GM21367 (cell line): ENCODE results near the gene KCNJ2.

Source experiments
- ATAC-seq: cut with Tn5 transposase; IDR thresholded peaks from one replicate; pipeline ENCODE4 v1.9.1; 2021; ENCODE audit not compliant: unreplicated experiment

Gene KCNJ2

GRCh38 chr17:70202840-70203239 is 33.5 kb downstream of the KCNJ2 start:
- ATAC-seq = no peak

GRCh38 chr17:70204431-70204830 is 35.1 kb downstream of the KCNJ2 start:
- ATAC-seq = no peak

GRCh38 chr17:70205401-70205800 is 36.1 kb downstream of the KCNJ2 start:
- no peak for ATAC-seq

GRCh38 chr17:70206361-70207010 is 37.2 kb downstream of the KCNJ2 start:
- ATAC-seq = no peak

- no peak for ATAC-seq
Measured at GRCh38 chr17:70207184-70207583, 37.9 kb downstream of the KCNJ2 start.

- no peak for ATAC-seq
Measured at GRCh38 chr17:70208080-70208794, 38.9 kb downstream of the KCNJ2 start.

- no peak for ATAC-seq
Measured at GRCh38 chr17:70208825-70209555, 39.7 kb downstream of the KCNJ2 start.

GRCh38 chr17:70215656-70216055 is 46.3 kb downstream of the KCNJ2 start:
- no peak for ATAC-seq

- ATAC-seq = no peak
Measured at GRCh38 chr17:70217571-70217970, 48.2 kb downstream of the KCNJ2 start.

- ATAC-seq = no peak
Measured at GRCh38 chr17:70225276-70225675, 55.9 kb downstream of the KCNJ2 start.
